ENCODE measurements around the gene ERFE.

DNA sequence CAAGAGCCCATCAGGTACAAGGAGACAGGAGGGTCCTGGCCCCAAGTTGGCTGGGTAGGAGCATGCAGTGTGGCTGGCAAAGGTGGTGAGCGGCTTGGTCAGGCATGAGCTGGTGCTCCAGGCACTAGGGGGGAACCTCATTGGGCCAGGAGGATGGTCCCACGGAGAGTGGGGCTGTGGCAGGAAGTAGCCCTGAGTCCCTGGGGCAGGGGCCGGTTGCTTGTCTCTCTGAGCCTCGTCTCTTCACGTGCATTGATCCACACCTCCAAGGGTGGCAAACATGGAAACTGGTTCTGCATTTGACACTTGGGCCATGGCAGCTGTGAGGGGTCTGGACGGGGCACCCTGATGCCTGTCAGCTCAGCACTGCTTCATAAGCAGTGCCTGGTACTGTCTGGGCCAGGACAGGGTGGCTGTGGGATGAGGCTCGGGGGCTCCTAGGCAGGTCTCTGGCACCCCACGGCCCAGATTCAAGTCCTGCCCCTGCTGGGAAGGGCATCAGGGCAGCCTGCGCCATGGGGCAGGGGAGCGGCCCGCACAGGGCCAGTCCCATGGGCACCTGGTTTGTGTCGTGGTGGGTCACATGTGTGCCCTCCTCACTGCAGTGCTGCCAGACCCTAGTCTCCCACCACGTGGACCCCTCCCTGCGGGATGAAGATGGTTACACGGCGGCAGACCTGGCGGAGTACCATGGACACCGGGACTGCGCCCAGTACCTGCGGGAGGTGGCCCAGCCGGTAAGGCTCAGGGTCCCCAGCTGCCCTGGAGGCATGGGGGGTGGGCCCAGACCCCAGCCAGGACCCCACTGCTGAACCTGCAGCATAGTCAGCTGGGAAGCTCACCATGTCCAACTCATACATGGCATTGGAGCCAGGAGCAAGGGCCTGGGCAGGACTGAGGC lies 42.2 kb upstream of the ERFE start:
- no peak for TF ChIP-seq CTCF (conservative IDR thresholded peaks at IDR 0.05 in 1 of 2, IDR thresholded peaks at IDR 0.05 in 1 of 2; ENCODE audit: extremely low read depth in 1 of 2, insufficient read depth in 1 of 2, low read depth in 1 of 2, low read length in 2 of 2)
- no peak for TF ChIP-seq EZH2 (IDR thresholded peaks at IDR 0.05; ENCODE audit: borderline replicate concordance, low read length)
